Brain pericyte (primary cell): ENCODE results near the gene GADD45GIP1.
"Not testable (repeated sequence)": the region's sequence is repeated elsewhere in the genome, so short reads cannot be mapped to it uniquely, and the experiment has no call there.

Experiments
- DNase-seq: peaks from one replicate; pipeline ENCODE4 v3.0.0-alpha.2; 2012; ENCODE audit warnings: low read depth, low spot score

Gene GADD45GIP1

DNA sequence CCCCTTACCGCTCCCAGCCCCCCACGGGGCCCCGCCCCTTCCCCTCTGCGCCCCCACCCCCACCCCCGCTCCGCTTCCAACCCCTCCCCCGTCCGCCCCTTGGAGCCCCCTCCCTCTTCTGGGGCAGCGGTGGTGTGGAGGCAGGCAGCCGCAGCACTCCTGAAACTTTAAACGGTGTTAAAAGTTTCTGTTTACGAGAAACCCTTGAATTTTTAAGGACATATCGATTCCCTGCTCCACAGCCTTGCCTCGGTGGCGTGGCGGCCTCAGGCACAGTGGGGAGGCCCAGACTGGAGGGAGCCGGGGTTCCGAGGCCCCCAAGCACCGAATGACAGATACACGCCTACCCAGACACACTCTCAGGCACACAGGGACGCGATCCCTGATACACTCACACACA is 33.4 kb upstream of the GADD45GIP1 start:
- DNase-seq: no peak

DNA sequence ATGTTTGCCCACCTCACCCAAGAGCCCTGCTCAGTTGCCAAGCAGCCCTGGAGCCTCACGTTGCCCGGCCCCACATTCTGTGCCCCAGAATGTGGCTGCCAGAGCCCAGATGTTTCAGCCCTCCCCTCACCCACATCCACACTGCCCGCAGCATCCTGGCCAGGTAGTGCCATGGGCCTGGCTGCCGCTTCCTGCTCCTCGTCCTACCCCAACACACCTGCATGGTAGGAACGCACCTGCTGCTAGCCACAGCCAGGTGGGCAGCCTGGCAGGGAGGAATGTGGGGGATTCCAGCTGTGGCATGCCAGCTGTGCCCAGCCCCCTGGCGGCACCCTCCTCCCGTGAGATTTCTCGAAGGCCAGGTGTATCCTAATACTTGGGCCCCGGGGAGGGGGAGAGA is 30.8 kb upstream of the GADD45GIP1 start:
- DNase-seq: no peak

DNA sequence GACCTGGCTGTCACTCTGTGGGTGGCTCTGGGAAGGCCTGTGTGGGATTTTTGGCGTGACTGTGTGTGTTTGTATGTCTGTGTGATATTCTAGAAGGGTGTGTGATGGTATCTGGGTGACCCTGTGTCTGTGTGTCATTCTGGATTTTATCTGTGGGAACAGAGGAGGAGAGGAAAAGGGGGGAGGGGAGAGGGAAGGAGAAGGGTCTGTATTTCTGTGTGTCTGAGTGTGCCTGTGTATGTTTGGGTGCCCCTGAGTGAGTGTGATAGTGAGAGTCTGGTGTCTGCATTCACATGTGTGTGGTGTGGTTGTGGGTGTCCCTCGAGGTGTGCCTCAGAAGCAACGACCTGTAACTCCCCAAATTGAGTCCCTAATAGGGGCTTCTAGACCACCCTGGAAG is 30.2 kb upstream of the GADD45GIP1 start:
- DNase-seq: no peak

DNA sequence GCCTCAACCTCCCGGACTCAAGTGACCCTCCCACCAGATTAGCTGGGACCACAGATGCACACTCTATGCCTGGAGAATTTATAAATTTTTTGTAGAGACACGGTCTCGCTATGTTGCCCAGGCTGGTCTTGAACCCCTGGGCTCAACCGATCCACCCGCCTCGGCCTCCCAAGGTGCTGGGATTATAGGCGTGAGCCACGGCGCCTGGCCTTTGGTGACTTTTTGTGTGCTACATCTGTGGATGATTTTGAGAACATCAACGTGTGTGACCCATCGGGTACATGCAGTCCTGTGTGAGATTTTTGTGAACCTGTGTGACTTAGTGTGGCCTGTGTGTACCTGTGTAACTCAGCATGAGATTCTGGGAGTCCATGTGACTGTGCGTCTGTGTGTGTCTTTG is 29.7 kb upstream of the GADD45GIP1 start:
- DNase-seq: no peak

DNA sequence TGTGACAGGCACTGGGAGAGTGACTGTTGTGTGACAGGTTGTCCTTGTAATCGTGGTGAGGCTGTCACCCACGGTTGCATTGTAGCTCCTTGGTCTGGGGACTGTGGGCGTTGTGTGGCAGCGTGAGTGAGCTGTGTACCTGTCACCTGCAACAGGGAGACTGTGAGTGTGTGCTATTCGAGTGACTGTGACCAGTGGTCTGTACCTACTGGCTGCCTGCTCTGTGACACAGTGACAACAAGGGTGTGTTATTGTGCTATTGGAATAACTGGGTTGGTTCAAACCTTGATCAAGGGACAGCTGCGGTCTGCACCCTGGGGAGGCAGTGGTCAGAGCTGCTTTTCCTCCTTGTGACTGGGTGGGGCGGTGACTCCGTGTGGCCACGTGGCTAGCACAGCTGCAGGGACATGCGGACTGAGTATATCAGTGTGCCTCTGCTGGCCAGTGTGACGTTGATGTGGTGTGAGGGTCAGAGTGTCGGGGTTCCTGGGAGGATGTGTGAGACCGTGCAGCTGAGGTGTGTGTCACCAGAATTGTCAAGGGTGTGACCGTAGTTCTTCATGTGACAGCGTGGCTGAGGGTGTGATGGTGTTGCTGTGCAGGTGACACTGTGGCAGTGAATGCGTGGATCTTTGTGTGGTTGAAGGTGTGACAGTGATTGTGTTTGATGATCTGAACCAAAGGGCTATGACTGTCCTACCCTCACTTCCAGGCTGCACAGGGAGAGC is 28.2 kb upstream of the GADD45GIP1 start:
- DNase-seq: no peak

DNA sequence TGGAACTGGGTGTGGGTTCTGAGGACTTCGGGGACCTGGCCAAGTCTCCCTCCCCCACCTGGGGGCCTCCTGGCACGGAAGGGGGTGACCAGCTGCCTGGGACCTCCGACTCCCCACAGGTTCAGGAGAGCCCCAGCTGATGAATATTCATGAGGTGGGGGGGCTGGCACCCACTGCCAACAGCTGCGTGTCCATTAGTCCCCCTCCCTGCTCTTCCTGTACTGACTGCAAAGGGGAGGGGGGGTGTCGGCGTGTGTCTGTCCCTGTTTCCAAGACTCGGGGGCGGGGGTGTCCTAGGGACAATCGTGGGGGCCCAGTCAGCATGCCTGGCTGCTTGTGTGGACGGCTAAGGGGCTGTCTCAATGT is 27.6 kb upstream of the GADD45GIP1 start:
- DNase-seq: no peak

DNA sequence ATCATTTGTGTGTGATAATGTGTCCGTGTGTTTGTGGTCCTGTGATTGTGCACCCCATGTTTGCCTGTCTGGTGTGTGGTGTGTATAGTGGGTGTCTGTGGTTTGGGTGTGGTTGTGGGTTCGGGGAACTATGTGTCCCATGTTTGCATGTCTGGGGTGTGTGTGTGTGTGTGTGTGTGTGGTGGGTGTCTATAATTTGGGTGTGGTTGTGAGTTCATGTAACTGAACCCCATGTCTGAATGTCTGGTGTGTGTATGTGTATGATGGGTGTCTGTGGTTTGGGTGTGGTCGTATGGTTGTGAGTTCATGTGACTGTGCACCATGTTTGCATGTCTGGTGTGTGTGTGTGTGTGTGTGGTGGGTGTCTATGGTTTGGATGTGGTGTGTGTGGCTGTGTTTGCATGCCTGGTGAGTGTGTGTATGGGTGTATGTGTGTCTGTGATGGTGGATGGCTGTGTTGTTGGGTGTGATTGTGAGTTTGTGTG is 27.2 kb upstream of the GADD45GIP1 start:
- no peak for DNase-seq

DNA sequence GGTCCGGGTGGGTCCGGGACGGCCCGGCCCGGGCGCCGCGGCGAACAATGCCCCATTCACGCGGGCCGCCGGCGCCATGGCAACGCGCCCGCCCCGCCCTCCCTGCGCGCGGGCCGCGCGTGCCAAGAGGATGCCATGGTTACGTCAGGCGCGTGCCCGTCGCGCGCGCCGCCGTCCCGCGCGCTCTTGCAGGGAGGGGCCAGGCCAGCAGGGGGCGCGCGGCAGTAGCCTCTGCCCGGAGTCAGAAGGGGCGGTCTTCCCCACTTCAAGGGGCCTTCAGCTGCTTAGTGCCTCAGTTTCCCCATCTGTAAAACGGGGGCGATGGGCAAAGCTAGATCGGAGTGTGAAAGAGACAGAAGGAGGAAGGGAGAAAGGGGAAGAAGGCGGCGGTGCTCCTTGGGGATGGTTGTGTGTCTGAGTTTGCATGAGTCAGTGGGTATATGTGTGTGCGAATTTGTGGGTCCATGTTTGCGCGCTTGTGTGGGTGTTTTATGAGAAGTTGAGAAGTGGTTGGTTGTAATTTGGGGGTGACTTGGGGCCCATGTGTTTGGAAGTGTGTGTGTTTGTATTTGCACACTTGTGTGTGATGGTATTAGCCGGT is 26.6 kb upstream of the GADD45GIP1 start:
- no peak for DNase-seq

DNA sequence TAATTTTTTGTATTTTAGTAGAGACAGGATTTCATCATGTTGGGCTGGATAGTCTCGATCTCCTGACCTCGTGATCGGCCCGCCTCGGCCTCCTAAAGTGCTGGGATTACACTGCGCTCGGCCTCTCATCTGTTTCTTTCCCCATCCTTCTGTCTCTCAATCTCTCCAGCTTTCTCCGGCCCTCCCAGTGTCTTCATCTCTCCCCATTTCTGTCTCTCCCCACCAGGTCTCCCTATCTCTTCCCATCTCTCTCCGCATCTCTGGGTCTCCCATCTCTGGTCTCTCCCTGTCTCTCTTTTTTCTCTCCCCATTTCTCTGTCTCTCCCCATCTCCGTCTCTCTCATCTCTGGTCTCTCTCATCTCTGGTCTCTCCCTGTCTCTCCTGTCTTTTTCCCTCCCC is 26.1 kb upstream of the GADD45GIP1 start:
- no peak for DNase-seq

DNA sequence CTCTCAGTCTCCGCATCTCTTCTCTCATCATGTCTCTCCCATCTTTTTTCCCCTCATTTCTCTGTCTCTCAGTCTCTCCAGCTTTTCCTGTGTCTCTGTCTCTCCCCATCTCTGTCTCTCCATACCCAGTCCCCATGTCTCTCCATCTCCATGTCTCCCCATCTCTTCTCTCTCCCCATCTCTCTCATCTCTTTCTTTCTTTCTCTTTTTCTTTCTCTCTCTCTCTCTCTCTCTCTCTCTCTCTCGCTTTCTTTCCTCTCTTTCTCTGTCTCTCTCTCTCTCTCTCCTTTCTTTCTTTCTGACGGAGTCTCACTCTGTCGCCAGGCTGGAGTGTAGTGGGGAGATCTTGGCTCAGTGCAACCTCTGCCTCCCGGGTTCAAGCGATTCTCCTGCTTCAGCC is 25.6 kb upstream of the GADD45GIP1 start:
- no peak for DNase-seq

DNA sequence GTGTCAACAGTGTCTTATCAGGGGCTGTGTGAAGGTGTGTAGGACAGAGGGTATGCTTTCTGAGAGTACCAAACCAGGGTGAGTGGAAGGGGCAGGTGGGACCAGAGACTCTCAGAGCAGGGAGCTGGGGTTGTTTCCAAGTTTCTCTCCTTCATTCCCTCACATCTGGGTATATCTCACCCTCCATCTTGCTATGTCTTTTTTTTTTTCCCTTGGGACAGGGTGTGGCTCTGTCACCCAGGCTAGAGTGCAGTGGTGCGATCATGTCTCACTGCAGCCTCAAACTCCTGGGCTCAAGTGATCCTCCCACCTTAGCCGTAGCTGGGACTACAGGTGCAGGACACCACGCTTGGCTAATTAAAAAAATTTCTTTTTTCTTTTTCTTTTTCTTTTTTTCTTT is 23.0 kb upstream of the GADD45GIP1 start:
- no peak for DNase-seq

DNA sequence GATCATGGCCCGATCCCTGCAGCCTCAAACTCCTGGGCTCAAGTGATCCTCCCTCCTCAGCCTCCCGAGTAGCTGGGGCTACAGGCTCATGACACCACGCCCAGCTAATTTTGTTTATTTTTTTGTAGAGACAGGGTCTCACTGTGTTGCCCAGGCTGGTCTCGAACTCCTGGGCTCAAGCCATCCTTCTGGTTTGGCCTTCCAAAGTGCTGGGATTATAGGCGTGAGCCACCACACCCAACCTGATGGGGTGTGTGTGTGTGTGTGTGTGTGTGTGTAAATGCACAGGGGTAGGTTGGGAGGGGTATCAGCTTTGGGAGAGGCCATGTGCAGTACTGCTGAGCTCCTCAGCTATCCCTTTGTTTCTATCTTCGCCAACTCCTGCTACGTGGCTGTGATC is 19.1 kb upstream of the GADD45GIP1 start:
- DNase-seq: not testable (repeated sequence)

DNA sequence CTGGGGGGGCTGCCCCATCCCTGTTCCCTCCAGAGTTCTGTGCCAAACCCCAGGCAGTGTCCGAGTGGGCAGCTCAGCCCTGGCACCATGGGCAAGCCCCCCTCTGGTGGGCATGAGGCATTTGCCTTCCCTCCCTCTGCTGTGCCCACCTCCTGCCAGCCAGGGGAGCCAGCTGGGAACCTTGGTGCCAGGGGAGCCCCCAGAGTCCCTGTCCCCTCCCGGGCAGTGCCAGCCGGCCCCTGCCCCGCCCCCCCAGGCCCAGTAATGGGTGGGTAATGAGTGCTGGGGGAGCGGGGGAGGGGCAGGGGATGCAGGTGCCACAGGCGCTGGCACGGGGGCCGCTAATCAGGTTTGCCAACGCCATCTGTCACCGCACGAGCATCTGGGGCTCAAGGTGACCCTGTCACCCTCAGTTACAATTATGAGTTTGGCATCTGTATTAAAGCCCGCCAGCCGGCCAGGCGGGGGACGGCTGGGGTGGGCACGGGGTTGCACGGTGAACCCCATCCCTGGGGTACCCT is 18.3 kb upstream of the GADD45GIP1 start:
- no peak for DNase-seq

DNA sequence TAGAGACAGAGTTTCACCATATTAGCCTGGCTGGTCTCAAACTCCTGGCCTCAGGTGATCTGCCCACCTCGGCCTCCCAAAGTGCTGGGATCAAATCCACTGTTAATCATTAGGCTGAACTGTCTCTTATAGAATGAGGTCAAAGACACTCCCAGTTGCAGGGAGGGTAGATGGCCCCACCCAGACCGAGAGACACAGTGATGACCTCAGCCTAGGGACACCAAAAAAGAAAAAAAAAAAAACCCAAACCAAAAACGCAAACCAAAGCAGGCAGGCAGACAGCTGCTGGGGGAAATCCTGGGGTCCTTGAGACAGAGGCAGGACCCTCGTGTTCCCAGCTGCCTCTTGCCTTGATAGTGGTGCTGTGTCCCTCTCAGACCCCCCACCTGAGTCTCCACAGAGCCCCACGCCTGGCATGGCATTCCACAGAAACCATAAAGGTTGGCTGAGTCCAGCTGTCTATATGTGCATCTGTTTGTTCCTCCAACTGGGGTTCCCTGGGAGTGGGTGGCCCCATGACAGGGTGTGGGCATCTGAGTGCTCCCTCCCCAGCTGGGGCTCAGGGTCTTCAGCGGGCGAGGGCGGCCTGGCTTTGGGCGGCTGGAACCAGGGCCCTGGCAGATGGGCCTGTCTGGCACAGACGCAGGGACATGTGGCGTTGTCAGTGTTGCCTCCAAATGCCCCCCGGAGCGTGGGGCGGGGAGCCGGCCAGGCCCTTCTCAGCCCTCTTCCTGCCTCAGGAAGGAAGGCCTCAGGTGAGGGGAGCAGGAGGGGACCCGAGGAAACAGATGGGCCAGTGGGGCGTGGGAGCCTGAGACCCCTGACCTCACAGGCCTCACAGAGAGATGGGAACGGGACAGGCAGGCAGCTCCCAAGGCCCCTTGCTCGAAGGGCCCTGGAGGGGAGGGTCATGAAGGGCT is 17.5 kb upstream of the GADD45GIP1 start:
- no peak for DNase-seq

DNA sequence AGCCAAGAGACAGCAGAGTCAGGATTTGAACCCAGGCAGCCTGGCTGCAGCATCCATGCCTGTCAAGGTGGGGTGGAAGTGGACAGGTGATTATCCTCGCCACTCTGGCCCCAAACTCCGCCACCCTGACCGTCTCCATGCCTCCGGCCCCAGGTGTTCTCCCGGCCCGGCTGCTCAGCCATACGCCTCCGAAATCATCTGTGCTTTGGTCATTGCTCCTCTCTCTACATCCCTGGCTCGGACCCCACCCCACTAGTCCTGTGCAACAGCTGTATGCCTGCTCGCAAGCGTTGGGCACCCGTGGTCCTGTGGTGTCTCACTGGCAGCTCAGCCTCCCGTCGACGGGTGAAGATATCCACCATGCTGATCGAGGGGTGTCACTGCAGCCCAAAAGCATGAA is 16.2 kb upstream of the GADD45GIP1 start:
- no peak for DNase-seq

DNA sequence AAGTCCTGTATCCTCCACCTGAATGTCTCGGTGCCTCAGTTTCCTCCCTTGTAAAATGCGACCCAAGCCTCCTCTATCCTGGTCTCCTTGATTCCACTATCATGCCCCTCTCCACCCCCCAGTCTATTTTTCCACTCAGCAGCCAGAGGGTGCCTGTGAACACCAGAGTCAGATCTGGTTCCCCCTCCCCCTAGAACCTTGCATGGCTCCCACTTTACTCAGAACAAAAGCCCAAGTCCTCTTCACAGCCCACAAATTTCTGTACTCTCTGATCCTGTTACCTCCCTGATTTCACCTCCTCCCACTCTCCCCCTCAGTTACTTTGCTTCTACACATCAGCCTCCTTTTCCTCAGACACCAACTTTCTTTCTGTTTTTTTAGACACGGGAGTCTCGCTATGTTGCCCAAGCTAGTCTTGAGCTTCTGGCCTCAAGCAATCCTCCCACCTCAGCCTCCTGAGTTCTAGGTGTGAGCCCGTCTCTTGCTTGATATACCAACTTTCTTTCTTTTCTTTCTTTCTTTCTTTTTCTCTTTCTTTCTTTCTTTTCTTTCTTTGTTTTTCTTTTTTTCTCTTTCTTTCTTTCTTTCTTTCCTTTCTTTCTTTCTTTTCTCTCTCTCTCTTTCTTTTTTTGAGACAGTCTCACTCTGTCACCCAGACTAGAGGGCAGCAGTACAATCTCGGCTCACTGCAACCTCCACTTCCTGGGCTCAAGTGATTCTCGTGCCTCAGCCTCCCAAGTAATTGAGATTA is 13.2 kb upstream of the GADD45GIP1 start:
- no peak for DNase-seq

DNA sequence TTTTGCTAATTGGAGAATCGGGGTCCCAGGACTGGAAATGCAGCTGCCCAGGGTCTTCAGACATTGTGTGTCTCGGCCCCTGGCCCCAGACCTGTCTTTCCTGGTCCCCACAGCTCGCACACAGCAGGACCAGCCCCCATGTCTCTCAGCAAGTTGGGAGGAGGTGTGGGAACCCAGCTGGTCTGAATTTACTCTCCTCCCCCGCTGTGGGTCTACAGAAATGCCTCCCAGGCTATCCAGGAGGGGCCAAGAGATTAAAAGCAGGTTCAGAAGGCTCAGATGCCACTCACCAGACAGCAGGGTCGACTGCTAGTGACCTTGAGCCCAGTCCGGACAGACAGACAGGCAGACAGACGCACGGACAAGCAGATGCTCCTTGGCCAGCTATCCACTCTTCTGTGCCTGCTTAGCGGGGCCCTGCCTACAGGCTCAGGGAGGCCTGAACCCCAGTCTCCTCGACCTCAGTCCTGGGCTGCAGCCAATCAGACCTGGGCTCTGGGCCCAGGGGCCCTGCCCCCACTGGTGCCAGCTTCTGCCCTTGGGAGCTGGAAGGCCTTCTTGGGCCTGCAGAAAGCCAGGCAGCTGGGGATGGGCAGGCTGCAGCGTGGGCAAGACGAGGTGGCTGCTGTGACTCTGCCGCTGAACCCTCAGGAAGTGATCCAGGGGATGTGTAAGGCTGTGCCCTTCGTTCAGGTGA is 12.4 kb upstream of the GADD45GIP1 start, which contains the start of gene DAND5:
Gene DAND5, plus strand, starts transcription at position 285 of the 697 bp plus-strand sequence. Its CDS starts 85 bp downstream, at position 370.
- no peak for DNase-seq

DNA sequence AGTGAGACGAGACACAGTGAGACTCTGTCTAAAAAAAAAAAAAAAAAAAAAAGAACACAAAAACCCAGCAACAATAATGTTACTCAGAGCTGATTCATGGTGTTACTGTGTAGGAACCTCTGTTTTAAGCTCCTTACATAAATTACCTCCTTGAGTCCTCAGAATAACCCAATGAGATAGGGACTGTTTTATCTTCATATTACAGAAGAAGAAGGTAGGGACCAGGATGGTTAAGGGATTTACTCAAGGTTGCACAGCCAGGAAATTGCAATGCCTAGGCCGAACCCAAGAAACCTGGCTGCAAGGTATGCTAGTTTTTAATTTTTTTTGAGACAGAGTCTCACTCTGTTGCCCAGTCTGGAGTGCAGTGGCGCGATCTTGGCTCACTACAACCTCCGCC is 10.9 kb upstream of the GADD45GIP1 start:
- DNase-seq: no peak

DNA sequence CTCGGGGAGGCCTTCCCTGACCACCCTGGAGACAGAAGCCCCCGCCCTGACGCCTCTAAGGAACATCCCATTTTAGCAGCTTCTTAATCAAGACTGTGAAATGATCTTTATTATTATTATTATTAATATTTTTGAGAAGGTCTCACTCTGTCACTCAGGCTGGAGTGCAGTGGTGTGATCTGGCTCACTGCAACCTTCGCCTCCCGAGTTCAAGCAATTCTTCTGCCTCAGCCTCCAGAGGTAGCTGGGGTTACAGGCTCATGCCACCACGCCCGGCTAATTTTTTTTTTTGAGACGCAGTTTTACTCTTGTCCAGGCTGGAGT is 8.8 kb upstream of the GADD45GIP1 start:
- no peak for DNase-seq

DNA sequence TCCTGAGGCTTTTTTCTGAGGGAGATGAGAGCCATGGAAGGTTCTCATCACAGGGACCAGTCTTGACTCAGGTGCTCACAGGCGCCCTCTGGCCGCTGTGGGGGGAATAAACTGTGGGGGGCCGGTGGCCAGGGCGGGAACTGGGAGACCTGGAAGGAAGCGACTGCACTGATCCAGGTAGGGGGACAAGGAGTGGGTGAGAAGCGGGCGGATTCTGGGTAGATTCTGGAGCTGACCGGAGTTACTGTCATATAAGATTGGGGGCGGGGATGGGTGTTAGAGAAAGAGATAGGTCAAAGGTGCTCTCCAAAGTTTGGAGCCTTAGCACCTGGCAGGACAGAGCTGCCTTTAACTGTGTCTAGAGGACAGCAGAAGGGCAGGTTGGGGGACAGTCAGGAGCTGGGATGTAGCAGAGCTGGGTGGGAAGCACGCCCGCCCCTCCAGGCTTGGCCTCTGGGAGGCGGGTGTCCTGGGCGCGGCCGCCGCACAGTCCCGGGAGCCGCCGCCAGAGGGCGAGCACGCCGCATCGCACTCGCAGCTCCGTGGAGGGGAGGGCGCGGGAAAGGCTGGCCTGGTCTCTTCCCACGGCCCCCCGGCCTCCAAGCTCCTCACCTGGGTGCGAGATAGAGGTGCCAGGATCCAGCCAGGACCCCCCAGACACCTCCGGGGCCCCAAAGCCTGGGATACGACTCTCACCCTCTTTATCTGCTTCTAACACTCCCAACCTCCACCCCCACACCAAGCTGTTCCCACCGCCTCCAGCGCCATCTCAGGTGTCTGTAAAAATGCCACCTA is 8.2 kb upstream of the GADD45GIP1 start:
- DNase-seq: no peak
